GM20431 (cell line): Measurements from ENCODE around the gene PATJ.
"Not testable (repeated sequence)": the region's sequence is repeated elsewhere in the genome, so short reads cannot be mapped to it uniquely, and the experiment has no call there.

Experiments
- in situ Hi-C: fragments of 300-500 bp; cut with MseI, MboI; formaldehyde crosslinking; loops from one replicate; pipeline ENCODE4 v1.15.0; 2020; ENCODE audit warnings: low sequenced_read_pairs; ENCODE audit not compliant: unreplicated experiment

The PATJ gene

DNA sequence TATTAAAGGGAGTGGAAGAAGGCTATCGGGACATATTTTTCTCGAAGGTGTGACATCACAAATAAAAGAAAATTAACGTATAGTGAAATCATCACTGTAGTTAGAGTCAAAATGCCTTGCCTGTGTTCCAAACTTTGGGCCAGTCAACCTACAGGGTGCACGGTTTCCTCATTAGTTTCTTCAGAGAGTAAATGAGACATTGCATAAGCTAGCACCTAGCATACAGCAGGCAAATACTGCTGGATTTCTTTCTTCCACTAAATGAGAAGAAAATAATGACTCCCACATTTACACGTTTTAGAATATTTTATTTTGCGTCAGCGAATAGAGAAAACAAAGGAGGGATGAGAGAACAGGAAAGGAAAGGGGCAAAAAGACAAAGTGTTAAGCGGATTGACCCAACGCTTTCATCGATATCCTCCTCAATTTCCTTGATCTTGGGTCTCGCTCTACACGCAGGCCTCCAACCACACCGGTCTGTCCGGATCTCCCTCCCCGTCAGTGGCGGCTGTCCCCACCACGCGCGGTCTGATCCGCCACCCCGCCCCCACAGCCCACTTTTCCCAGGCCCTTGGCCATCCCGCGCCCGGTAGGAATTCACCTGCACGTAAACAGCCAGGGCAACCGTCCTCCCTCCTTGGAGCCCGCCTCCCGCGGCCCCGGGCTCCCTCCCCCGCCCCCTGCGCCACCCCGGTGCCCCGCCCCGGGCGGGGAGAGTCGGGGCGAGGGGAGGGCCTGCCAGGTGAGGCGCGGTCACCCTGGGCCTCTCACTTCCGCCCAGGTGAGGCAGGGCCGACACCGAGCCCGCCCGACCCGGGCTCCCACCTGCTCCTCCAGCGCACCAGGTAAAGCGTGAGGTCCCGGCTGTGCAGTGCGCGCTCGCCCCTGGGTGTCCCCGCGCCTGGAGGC lies at the start of gene PATJ:
Gene PATJ (plus strand): TSS at position 770 of the 909 bp plus-strand sequence. CDS start 20,413 bp downstream, outside the sequence.
- in situ Hi-C loops: no loop called here

GRCh38 chr1:61699911-61700851 lies 42.1 kb upstream of the PATJ start:
- in situ Hi-C loops: no loop called here

DNA sequence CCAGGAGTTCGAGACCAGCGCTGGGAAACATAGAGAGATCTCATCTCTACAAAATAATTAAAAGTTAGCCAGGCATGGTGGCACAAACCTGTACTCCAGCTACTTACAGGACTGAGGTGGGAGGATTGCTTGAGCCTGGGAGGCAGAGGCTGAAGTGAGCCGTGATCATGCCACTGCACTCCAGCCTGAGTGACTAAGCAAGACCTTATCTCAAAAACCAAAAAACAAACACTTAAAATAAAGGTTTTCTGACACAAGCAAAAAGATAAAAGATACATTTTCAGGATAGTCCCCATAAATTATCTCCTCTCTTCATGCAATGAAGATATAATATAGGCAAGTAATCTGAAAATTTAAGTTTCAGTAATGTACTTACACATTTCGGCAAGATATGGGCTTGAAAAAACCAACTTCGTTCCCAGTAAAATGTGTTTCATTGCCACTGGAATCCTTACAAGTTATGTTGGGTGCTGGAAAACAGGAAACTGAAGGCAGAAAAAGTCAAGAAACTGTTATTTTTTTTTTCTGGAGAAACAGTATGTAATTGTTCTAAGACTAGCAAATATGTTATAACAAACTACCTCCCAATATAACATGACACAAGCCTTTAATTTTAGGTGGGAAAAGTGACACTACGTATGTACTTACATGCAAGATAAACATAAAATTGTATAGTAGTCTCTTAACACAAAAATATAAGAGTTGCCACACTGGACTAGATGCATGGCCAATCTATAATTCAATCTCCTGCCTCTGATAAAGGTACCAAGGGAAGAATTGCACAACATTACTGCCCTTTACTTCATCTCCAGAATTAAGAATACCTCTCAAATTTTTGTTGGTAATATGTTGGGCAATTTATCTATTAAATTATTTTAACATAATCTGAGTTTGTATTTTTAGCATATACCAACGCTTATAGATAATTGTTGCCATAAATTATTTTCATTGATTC lies 33.0 kb upstream of the PATJ start:
- in situ Hi-C loops: no loop called here

DNA sequence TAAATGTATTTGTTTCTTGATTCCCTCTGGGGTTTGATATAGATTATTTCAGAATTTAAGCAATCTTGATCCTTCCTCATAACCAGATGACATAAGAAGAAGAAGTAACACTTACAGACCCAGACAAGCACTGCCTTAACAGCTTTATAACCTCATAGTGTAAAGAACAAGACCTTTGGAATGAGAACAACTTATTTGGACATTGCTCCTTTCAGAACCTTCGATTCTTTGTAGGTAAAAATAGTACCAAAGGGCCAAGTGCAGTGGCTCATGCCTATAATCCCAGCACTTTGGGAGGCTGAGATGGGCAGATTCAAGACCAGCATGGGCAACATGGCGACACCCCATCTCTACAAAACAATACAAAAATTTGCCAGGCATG lies 32.4 kb upstream of the PATJ start:
- in situ Hi-C loops: no loop called here

GRCh38 chr1:61711257-61711656 lies 31.0 kb upstream of the PATJ start:
- in situ Hi-C loops: not testable (repeated sequence)

DNA sequence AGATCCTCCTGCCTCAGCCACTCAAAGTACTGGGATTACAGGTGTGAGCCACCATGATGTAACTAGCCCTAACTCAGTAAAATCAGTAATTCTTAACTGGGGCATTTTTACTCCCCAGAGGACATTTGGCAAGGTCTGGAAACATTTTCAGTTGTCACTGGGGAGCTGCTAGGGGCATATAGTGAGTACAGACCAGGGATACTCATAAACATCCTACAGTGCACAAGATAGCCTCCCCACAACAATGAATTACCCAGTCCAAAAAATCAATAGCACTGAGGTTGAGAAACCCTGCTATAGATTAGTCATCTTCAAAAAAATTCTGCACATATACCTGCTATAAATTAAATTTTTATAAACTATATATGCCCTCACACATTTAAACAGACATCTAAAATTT lies 30.3 kb upstream of the PATJ start:
- in situ Hi-C loops: no loop called here

DNA sequence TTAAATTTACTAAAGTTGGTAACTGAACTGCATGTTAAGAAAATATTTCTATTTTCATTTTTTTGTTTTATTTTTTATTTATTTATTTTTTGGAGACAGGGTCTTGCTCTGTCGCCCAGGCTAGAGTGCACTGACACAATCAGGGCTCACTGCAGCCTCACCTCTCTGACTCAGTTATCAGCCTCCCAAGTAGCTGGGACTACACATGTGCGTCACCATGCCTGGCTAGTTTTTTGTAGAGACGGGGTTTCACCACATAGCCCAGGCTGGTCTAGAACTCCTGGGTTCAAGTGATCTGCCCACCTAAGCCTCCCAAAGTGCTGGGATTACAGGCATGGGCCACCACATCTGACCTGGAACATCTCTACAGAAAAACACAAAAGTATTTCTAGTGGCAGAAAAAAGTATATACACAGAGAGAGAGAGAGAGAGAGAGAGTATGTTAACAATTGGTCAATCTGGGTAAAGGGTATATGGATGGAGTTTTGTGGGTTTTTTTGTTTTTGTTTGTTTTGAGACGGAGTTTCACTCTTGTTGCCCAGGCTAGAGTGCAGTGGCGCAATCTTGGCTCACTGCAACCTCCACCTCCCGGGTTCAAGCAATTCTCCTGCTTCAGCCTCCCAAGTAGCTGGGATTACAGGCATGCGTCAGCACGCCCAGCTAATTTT lies 23.1 kb upstream of the PATJ start:
- in situ Hi-C loops: not testable (repeated sequence)

DNA sequence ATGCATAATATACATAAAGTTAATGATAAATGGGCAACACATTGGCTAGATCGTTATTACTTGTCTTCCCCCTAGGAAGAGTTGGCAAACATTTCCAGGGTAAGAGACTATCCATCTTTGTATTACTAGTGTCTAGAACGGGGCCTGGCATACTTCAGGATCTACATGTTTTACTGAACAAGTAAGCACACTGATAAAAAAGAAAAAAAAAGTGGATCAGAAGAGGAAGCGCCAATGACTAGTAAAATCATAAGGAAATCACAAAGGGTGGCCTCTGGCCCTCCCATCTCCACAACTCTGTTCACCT lies 17.8 kb upstream of the PATJ start:
- in situ Hi-C loops: no loop called here

DNA sequence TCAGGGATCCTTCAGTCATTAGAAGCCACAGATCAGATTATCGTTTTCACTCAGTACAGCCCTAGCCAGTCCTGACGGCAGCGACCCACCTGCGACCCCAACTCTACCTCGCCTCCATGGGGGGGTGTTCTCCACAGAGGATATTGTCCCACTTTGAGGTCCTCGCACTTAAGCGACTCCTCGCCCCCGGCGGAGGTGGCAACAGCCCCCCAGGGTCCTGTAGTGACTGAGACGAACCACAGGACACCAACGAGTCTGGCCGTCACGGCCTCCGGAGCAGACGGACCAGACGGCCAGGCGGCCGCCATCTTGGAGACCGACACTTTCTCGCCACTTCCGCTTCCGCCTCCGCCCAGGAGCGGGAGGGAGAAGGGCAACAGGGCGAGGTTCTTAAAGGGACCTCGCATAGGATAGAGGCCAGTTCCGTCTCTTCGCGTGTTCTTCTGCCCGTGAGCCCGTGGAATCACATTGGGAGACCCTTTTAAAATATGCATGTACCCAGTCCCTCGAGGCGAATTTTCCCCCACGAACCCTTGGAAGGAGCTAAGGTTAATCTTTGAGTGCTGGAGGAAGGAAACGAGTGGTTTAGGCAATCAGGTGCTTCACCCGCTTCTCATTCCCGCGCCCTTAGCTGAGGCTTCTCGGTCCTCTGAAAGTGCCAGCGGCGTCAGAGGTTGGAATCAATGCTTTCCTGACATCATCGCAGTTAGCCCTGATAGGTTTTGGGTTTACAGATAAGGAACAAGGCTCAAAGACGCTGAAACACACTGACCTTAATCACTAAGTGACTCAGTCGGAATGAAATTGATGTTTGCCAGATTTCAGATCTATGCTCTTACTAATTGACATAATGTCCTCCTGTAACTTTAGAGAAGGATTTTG lies 17.2 kb upstream of the PATJ start, which contains the start of gene TM2D1:
Gene TM2D1 (minus strand): TSS at position 329 of the 882 bp plus-strand sequence. CDS start 21 bp downstream, at position 308.
- in situ Hi-C loops: no loop called here

- in situ Hi-C loops: no loop called here
These were observed 14.7 kb upstream of the PATJ start for GRCh38 chr1:61727544-61727943.

DNA sequence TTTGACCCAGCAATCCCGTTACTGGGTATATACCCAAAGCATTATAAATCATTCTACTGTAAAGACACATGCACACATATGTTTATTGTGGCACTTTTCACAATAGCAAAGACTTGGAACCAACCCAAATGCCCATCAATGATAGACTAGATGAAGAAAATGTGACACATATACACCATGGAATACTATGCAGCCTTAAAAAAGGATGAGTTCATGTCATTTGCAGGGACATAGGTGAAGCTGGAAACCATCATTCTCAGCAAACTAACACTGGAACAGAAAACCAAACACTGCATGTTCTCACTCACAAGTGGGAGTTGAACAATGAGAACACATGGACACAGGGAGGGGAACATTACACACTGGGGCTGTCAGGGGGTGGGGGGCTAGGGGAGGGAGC lies 11.6 kb upstream of the PATJ start:
- in situ Hi-C loops: not testable (repeated sequence)

DNA sequence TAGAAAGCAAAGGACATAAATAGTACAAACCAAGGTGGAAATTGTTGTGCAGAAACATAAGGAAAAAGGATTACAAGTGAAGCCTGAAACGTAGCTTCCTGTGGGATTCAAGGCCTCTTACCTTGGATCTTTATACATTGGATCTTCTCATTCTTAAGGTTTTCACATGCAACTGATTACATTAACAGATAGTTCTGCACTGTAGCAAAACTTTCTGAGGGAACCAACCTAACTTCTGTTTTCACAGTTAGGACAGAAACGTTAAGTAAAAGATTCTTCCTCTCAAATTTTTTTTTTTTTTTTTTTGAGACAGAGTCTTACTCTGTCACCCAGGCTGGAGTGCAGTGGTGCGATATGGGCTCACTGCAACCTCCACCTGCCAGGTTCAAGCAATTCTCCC lies 9.6 kb upstream of the PATJ start:
- in situ Hi-C loops: no loop called here

- in situ Hi-C loops: no loop called here
These were observed 1.3 kb upstream of the PATJ start for GRCh38 chr1:61740751-61741700.

DNA sequence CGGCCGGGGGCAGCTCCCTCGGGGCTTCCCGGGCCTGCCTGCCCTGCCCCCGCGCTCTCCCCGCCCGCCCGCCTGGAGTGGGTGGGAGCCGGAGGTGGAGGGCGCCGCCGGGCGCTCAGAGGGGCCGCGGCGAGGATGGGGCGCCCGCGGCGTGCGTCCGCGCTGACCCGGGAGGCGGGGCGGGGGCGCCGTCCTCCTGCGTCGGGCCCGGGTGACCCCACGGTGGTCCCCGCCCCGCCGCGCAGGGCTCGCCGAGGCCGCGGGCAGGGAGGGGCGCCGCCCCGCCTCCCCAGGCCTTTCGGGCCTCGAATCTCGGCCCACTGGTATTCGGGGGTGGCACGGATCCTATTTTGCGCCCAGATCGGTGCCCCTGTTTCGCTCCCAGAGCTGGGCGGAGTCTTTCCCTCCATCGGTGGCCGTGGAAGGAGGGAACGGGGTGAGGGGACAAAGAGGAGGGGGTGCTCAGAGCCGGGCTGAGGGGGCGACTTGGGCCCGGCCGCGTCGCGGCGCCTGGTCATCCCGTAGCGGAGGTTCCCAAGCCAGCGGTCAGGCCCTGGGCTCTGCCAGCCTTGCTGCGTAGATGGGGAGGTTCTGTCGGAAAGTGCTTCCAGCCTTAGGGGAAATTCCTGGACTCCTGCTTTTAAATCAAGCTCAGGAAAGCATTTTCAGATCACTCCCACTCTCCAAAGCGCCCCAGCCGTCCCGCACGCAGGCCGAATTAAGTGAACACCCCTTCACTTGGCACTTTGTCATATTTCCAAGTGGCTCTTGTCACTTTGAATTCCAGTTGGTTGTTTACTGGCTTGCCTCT lies 545 bp downstream of the PATJ start:
- in situ Hi-C loops: no loop called here

- in situ Hi-C loops: no loop called here
These were observed 1.1 kb downstream of the PATJ start for GRCh38 chr1:61743431-61743705.

DNA sequence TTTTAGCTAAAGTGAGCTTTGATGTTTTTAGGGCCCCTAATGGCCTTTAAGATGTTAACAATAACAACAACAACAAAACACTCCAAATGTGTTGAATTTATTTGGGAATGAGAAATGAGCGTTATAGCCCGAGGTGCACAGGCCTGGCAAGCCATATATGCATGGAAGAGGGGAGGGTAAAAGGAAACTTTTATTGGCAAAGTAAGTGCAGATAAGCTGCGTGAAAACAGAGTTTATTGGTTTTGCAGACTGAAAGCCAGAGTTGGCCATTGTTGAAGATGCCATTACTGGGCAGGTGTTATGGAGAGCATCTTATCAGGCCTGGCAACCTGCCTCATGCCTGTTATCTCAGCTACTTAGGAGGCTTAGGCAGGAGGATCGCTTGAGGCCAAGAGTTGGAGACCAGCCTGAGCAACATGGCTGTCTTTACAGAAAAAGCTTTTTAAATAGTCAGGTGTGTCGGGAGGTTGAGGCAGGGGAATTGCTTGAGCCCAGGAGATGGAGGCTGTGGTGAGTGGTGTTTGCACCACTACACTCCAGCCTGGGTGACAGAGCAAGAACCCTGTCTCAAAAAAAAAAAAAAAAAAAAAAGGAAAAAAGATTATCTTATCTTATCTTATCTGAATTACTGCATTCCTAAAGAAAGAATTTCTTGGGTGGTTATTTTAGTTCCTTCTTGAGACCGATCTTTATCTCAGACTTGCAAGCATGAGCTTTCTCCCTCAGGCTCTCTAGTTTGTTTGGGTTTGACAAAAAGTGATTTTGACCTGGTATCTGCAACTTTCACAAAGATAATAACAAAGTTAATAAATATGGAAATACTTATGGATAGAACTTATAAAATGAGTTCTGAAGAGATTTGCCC lies 1.7 kb downstream of the PATJ start:
- in situ Hi-C loops: no loop called here
